ENCODE measurements around the gene INPP5K.

DNA sequence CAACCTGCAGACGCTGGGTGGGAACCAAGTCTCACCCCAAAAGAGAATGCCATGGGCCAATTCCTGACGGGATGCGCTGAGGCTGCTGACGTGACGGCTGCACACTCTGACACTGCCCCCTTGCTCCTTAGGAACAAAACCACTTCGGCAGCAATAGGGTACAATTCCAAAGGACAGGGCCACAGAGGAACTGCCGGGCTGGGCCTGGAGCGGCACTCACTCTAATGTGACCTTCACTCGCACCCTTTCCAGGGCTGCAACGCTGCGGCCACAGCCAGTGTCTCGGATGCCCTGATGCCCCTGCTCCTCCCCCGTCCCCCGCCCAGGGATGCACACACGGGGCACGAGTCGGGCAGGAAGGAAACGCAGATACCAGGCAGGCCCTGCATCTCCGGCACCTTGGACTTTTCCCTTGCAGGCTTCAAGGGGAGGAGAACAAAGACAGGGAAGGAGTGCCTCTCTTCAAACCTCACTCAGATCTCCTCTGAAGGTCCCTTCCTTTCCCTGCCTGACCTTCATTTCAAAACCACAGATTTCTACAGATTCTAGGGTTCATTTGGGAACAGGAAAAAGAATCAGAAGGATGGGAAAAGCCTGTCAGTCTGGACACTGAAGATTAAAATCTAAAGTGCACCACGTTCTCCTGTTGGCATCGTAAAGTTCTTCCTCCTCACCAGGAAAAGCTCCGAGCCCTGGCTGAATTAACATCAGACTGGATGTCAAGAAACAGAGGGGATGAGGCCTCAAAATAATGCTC, 43.9 kb upstream of the INPP5K start:
- TF ChIP-seq, protein P1, sequence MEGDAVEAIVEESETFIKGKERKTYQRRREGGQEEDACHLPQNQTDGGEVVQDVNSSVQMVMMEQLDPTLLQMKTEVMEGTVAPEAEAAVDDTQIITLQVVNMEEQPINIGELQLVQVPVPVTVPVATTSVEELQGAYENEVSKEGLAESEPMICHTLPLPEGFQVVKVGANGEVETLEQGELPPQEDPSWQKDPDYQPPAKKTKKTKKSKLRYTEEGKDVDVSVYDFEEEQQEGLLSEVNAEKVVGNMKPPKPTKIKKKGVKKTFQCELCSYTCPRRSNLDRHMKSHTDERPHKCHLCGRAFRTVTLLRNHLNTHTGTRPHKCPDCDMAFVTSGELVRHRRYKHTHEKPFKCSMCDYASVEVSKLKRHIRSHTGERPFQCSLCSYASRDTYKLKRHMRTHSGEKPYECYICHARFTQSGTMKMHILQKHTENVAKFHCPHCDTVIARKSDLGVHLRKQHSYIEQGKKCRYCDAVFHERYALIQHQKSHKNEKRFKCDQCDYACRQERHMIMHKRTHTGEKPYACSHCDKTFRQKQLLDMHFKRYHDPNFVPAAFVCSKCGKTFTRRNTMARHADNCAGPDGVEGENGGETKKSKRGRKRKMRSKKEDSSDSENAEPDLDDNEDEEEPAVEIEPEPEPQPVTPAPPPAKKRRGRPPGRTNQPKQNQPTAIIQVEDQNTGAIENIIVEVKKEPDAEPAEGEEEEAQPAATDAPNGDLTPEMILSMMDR (IDR thresholded peaks at IDR 0.05): no peak
- TF ChIP-seq POLR2A (IDR thresholded peaks at IDR 0.05): no peak

Measured in right lobe of liver (tissue), 4 donors.